Adipocyte (in vitro differentiated cells): Measurements from ENCODE around the gene ZBTB5.

ENCODE experiments used
- DNase-seq: peaks from one replicate; pipeline ENCODE4 v3.0.0-alpha.2; 2015; ENCODE audit warnings: low read depth
- H3K27me3 ChIP-seq: replicated peaks from 2 replicates; pipeline ENCODE4 v1.7.0; 2013; ENCODE audit warnings: mild to moderate bottlenecking, low read length, moderate library complexity; ENCODE audit not compliant: control insufficient read depth, insufficient read depth
- H3K36me3 ChIP-seq: 2 replicates; pipeline ENCODE4 v1.7.0; 2013; ENCODE audit warnings: low read length, mild to moderate bottlenecking, moderate library complexity; ENCODE audit not compliant: control insufficient read depth, insufficient read depth, severe bottlenecking
- H3K4me1 ChIP-seq: 2 replicates; pipeline ENCODE4 v1.7.0; 2013; ENCODE audit warnings: mild to moderate bottlenecking, low read length, moderate library complexity; ENCODE audit not compliant: control insufficient read depth, insufficient read depth
- H3K4me3 ChIP-seq: 2 replicates; pipeline ENCODE4 v1.7.0; 2013; ENCODE audit warnings: mild to moderate bottlenecking, low read length, moderate library complexity
- H3K9ac ChIP-seq: 2 replicates; pipeline ENCODE4 v1.7.0; 2013; ENCODE audit warnings: mild to moderate bottlenecking, low read length, moderate library complexity
- H3K9me3 ChIP-seq: 2 replicates; pipeline ENCODE4 v1.7.0; 2013; ENCODE audit warnings: mild to moderate bottlenecking, low read length, moderate library complexity; ENCODE audit not compliant: control insufficient read depth

The ZBTB5 gene

DNA sequence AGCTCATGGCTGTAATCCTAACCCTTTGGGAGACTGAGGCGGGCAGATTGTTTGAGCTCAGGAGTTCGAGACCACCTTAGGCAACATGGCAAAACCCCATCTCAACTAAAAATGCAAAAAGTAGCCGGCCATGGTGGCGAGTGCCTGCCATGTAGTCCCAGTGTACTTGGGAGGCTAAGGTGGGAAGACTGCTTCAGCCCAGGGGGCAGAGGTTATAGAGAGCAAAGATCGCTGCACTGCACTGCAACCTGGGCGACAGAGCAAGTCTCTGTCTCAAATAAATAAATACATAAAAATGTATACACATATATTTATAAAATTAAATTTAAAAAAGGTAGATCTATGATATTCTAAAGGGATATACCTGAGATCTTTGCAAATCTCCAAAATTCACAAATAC is 19.4 kb downstream of the ZBTB5 start:
- peaks cover 4% of the 10 kb centered on the region for H3K4me1 ChIP-seq
- peaks cover 41% of the 10 kb centered on the region for H3K36me3 ChIP-seq
- DNase-seq, result no peak
- H3K27me3 ChIP-seq, result no peaks in the 10 kb centered on the region
- no peaks in the 10 kb centered on the region for H3K9me3 ChIP-seq
- no peak overlapping the region for H3K9ac ChIP-seq
- no peak overlapping the region for H3K4me3 ChIP-seq

DNA sequence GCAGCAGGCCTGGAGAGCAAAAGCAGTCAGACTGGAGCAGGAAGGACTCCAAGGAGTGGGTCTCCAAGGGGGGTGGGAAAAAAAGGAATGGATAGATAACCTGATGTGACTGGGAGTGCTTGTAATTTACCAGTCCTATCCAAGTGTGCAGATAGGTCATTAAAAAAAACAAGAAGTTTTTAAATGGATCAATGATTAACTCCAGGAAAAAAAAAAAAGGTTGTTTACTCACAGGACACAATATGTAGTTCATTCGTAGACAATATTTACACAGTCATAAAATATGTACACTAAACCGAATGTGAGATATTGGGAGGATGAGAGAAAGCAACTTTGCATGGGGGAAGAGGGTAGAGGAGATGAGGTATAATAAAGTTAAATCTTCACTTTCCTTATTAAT is 20.4 kb downstream of the ZBTB5 start:
- H3K36me3 ChIP-seq, result peaks cover 45% of the 10 kb centered on the region
- peaks cover under 1% of the 10 kb centered on the region for H3K4me1 ChIP-seq
- DNase-seq, result no peak

DNA sequence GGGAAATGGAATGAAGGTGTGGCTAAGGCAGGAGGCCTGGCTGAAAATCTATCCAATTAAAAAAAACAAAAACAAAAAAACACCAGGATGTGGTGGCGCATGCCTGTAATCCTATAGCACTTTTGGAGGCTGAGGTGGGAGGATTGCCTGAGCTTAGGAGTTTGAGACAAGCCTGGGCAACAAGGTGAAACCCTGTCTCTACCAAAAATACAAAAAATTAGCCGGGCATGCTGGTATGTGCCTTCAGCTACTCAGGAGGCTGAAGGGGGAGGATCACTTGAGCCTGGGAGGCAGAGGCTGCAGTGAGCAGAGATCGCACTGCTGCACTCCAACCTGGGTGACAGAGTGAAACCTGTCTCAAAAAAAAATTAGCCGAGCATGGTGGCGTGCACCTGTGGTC is 21.7 kb downstream of the ZBTB5 start:
- H3K36me3 ChIP-seq, result peaks cover 52% of the 10 kb centered on the region
- H3K4me1 ChIP-seq, result no peaks in the 10 kb centered on the region
- no peak overlapping the region for H3K9ac ChIP-seq
- no peaks in the 10 kb centered on the region for H3K9me3 ChIP-seq
- H3K4me3 ChIP-seq, result no peak overlapping the region
- DNase-seq, result no peak
- no peaks in the 10 kb centered on the region for H3K27me3 ChIP-seq

More for the DNA sequence above, 20.4 kb downstream of the ZBTB5 start:
- Histone ChIP-seq H3K27me3 (no peaks in the 10 kb centered on the region), H3K9ac (no peak overlapping the region), H3K4me3 (no peak overlapping the region), H3K9me3 (no peaks in the 10 kb centered on the region)

DNA sequence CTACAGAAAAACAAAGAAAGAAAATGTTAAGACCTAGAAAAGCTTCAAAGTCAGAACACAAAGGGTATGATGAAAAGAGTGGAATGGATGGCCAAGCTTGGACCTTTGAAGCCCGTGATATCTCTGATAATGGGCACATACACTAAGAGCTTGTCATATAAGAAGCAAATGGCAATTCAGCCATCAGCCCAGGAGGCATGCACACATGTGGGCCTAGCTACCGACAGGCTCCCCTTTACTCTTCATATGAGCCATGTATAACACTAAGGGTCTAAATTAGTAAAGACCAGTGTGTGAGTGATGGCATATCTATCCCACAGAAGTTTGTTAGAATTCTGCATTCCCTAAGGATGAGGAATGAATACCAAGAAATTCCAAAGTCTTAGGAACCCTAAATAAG is 22.7 kb downstream of the ZBTB5 start:
- Histone ChIP-seq H3K27me3 (no peaks in the 10 kb centered on the region), H3K36me3 (peaks cover 62% of the 10 kb centered on the region), H3K4me1 (no peaks in the 10 kb centered on the region), H3K9ac (no peak overlapping the region), H3K9me3 (no peaks in the 10 kb centered on the region), H3K4me3 (no peak overlapping the region)
- no peak for DNase-seq

DNA sequence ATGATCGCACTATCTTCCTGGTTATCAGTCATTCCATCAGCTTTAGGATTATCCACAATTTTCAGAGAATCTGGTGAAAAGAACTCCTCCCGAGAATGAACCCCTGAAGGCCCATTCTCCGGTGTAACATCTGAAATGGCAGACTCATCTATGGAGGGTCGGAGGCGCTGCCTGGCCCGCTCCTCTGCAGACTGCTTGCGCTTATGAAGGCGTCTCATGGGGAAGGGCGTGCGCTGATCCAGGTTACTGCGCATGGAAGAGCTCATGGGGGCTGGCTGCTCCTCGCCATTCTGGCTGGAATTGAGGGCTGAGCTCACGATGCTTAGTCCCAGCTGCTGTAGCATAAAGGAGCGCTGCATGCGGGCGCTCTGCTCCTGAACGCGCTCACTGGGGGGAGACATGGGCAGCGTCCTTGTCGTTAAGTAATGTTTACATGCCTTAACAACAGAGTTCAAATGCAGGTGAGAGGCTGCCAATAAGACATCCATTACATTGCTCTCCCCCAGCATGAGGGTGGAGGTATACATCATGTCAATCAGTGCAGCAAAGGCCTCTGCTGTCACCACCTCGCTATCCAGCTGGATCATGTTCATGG is 23.4 kb downstream of the ZBTB5 start:
- no peak overlapping the region for H3K4me3 ChIP-seq
- H3K9ac ChIP-seq, result no peak overlapping the region
- H3K4me1 ChIP-seq, result no peaks in the 10 kb centered on the region
- DNase-seq, result no peak
- H3K36me3 ChIP-seq, result peaks cover 69% of the 10 kb centered on the region
- no peaks in the 10 kb centered on the region for H3K9me3 ChIP-seq
- no peaks in the 10 kb centered on the region for H3K27me3 ChIP-seq

DNA sequence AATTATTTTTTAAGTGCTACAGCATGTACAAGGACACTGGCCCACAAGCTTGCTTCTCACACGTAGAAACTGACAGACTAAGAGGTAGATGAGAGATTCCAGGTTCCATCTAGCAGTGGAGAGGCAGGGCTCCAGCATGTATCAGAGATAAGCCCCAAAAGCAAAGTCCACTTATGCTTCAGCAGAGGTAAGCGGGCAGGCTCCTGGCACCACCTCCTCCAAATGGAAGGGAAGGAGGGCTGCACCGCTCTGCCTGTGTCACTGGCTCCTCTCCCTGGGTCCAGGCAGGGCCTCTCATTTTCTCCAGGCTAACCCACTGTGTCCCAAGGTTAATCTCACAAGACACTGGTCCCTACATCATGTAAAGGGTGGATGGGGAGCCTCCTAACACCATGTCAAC is 26.9 kb downstream of the ZBTB5 start:
- Histone ChIP-seq H3K4me1 (peaks cover 16% of the 10 kb centered on the region), H3K4me3 (no peak overlapping the region), H3K36me3 (peaks cover 94% of the 10 kb centered on the region), H3K27me3 (no peaks in the 10 kb centered on the region), H3K9me3 (no peaks in the 10 kb centered on the region), H3K9ac (no peak overlapping the region)
- no peak for DNase-seq

DNA sequence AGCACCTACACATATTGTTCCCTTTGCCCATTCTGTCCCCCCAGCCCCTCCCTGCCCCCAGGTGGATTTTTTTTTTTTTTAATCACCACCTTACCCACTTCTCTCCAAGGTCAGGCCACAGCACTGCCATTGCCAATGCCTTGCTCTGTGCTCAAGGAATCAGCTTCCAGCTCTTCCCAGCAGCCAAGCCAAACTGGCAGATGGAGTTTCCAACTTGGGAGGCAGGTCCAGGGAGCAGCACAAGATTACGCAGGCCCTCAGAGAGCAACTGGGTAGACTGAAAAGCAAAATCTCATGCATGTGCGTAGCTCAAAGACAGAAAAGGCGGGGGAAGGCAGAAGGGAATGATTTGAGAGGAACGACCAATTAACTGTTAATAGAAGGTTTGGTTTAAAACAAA is 27.6 kb downstream of the ZBTB5 start:
- H3K36me3 ChIP-seq, result peaks cover 92% of the 10 kb centered on the region

DNA sequence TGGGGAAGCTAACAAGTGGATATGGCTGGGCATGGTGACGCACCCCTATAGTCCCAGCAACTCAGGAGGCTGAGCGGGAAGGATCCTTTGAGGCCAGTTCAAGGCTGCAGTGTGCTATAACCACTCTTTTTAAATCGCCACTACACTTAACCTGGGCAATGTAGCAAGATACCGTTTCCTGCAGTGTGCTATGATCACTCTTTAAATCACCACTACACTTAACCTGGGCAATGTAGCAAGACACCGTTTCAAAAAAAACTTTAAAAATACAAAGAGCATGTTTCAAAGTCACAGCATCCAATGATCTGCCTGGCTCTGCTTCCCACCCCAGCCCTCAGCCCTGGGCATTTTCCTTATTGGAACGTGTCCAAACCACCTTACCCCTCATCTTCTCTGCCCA is 28.2 kb downstream of the ZBTB5 start:
- H3K9ac ChIP-seq, result no peak overlapping the region
- no peak overlapping the region for H3K4me3 ChIP-seq
- peaks cover 87% of the 10 kb centered on the region for H3K36me3 ChIP-seq
- no peak for DNase-seq
- no peaks in the 10 kb centered on the region for H3K9me3 ChIP-seq
- H3K27me3 ChIP-seq, result no peaks in the 10 kb centered on the region
- H3K4me1 ChIP-seq, result peaks cover 27% of the 10 kb centered on the region

More for the DNA sequence above, 27.6 kb downstream of the ZBTB5 start:
- H3K9me3 ChIP-seq, result no peaks in the 10 kb centered on the region
- H3K27me3 ChIP-seq, result no peaks in the 10 kb centered on the region
- H3K4me3 ChIP-seq, result no peak overlapping the region
- no peak for DNase-seq
- peaks cover 22% of the 10 kb centered on the region for H3K4me1 ChIP-seq
- H3K9ac ChIP-seq, result no peak overlapping the region

DNA sequence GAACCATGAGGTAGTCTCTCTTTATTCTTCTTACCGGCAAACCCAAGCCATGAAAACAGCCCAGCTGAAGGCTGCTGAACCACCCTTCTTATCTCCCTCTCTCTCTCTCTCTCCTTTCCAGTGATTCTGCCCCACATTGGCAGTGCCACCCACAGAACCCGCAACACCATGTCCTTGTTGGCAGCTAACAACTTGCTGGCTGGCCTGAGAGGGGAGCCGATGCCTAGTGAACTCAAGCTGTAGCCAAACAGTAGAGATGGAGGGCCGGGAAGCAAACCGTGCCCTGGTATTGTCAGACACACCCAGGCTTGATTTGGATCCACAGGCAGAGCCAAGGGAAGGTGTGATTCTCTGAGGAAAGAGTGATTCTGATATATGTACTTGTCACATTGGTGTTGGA is 28.7 kb downstream of the ZBTB5 start:
- Histone ChIP-seq H3K36me3 (peaks cover 87% of the 10 kb centered on the region), H3K27me3 (no peaks in the 10 kb centered on the region), H3K4me1 (peaks cover 31% of the 10 kb centered on the region), H3K4me3 (no peak overlapping the region), H3K9ac (no peak overlapping the region), H3K9me3 (no peaks in the 10 kb centered on the region)
- DNase-seq, result no peak

DNA sequence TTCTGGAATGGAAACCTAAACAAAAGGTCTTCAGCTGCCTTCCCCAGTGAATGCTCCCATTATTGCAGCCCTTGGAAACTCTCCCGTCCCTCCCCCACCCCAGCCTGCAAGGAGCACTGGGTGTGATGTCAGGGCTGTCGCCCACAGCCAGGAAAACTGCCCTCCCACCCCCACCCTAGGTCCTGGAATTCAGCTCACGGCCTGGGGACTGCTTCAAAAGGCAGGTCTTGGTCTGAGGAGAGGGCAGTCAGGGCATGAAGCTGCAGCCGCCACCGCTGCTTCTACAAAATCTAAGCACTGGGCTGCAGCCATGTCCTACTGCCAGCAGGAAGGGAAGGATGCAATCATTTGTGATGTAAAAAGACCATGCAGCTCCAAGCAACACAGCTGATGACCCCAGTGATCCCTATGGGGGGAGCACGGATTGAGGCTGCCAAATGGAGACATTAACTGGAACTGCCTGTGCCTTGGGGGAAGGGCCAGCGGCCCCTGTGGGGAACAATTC is 31.3 kb downstream of the ZBTB5 start:
- Histone ChIP-seq H3K4me3 (no peak overlapping the region), H3K4me1 (peaks cover 42% of the 10 kb centered on the region), H3K27me3 (no peaks in the 10 kb centered on the region), H3K9ac (no peak overlapping the region), H3K9me3 (no peaks in the 10 kb centered on the region), H3K36me3 (peaks cover 86% of the 10 kb centered on the region)
- no peak for DNase-seq

DNA sequence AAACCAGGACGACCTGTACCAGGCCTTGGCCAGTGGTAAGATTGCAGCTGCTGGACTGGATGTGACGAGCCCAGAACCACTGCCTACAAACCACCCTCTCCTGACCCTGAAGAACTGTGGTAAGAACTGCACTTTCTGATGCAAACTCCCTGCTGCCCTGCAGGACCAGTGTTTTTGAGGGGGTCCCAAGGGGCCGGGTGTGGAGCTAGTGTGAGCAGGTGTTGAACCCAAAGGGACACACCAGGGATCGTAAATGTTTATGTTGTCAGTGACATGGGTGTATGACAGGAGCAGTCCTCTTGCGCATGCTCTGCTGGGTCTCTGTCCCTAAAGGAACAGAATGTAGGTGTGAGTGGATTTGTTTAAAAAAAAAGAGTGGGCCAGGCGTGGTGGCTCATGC is 33.2 kb downstream of the ZBTB5 start:
- Histone ChIP-seq H3K9me3 (no peaks in the 10 kb centered on the region), H3K4me3 (no peak overlapping the region), H3K27me3 (no peaks in the 10 kb centered on the region), H3K9ac (no peak overlapping the region), H3K4me1 (peaks cover 42% of the 10 kb centered on the region), H3K36me3 (peaks cover 86% of the 10 kb centered on the region)
- no peak for DNase-seq
